Keratinocyte (primary cell): ENCODE results near the gene ABR.
"Not testable (repeated sequence)": the region's sequence is repeated elsewhere in the genome, so short reads cannot be mapped to it uniquely, and the experiment has no call there.

Experiments used
- EZH2 ChIP-seq: IDR thresholded peaks from one replicate; pipeline ENCODE4 v1.6.1; 2012; ENCODE audit warnings: inconsistent platforms, mild to moderate bottlenecking, low read length, moderate library complexity
- TF ChIP-seq, protein P1 (sequence below), 3 experiments: IDR thresholded peaks in 1 of 3; conservative IDR thresholded peaks in 1 of 3; optimal IDR thresholded peaks in 1 of 3; 2 replicates in 2 of 3; 3 replicates in 1 of 3; pipeline versions ENCODE3 to v1.5.1; 2011; ENCODE audit warnings: low read length in 3 of 3, mild to moderate bottlenecking in 3 of 3, moderate library complexity in 2 of 3, control low read depth in 1 of 3, inconsistent platforms in 1 of 3; ENCODE audit not compliant: insufficient read depth in 2 of 3; ENCODE audit errors: extremely low read depth in 1 of 3

DNA sequence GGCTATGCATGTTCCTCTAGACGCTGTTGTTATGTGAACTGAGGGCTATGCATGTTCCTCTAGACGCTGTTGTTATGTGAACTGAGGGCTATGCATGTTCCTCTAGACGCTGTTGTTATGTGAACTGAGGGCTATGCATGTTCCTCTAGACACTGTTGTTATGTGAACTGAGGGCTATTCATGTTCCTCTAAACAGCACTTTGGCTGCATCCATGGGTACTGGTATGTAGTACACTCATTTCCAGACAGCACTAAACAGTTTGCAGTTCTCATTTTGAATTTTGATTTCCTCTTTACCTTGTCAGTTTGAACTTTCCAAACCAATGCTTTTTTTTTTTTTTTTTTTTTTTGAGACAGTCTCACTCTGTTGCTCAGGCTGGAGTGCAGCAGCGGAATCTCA, 114.4 kb downstream of the ABR start:
- TF ChIP-seq, protein P1, sequence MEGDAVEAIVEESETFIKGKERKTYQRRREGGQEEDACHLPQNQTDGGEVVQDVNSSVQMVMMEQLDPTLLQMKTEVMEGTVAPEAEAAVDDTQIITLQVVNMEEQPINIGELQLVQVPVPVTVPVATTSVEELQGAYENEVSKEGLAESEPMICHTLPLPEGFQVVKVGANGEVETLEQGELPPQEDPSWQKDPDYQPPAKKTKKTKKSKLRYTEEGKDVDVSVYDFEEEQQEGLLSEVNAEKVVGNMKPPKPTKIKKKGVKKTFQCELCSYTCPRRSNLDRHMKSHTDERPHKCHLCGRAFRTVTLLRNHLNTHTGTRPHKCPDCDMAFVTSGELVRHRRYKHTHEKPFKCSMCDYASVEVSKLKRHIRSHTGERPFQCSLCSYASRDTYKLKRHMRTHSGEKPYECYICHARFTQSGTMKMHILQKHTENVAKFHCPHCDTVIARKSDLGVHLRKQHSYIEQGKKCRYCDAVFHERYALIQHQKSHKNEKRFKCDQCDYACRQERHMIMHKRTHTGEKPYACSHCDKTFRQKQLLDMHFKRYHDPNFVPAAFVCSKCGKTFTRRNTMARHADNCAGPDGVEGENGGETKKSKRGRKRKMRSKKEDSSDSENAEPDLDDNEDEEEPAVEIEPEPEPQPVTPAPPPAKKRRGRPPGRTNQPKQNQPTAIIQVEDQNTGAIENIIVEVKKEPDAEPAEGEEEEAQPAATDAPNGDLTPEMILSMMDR (optimal IDR thresholded peaks at IDR 0.05 in 1 of 3, IDR thresholded peaks at IDR 0.05 in 1 of 3, conservative IDR thresholded peaks at IDR 0.05 in 1 of 3; ENCODE audit: extremely low read depth in 1 of 3, insufficient read depth in 2 of 3, low read length in 3 of 3), result not testable (repeated sequence)
- TF ChIP-seq EZH2, result not testable (repeated sequence)
